HepG2 (cell line): Measurements from ENCODE around the gene RIBC1. TPM values are rescaled to one million over a fixed set of nuclear protein-coding genes. Genes with fewer than 3 reads are reported as not detected.

Source experiments
- ATAC-seq: fragments of 200-7000 bp; cut with Tn5 transposase; 3 replicates; pipeline ENCODE4 v1.9.1; 2020; ENCODE audit warnings: mild to moderate bottlenecking, moderate library complexity
- BruUV-seq: library from RNA; stranded (reverse); fragments of 400-500 nt; replicated peaks from 2 replicates; lab custom pipeline; 2021; lab: Mats Ljungman, UMichigan
- CTCF ChIA-PET: fragments of 300-600 bp; formaldehyde crosslinking; extraction: SDS; loops from one replicate; lab custom pipeline; 2021; ENCODE audit warnings: low total read pairs, inconsistent platforms, low intra/inter-chr PET ratio; lab: Yijun Ruan, JAX
- POLR2A ChIA-PET: fragments of 350-600 bp; sonication (Branson Sonifier 250); formaldehyde crosslinking; loops from one replicate; lab custom pipeline; 2020; ENCODE audit warnings: antibody characterized with exemption, inconsistent platforms; lab: Yijun Ruan, JAX
- DNase-seq: peaks from one replicate; pipeline ENCODE4 v3.0.0-alpha.2; 2015; ENCODE audit warnings: low spot score
- FAIRE-seq: peaks from 3 replicates; lab custom pipeline; 2011; peaks lifted over from hg19 to GRCh38; lab: Jason Lieb, UNC
- H2AFZ ChIP-seq: one replicate; pipeline ENCODE4 v1.6.1; 2011; ENCODE audit warnings: low read length, inconsistent platforms
- H3K27ac ChIP-seq: fragments of 300-600 bp; 3 replicates; pipeline ENCODE4 v1.8.0; 2011; ENCODE audit warnings: mixed run types, mild to moderate bottlenecking, mixed read lengths, low read length, inconsistent platforms; ENCODE audit not compliant: insufficient read depth; ENCODE audit errors: extremely low read length
- H3K27me3 ChIP-seq, 2 experiments: fragments of 200-600 bp in 1 of 2; 2 replicates in 1 of 2; 3 replicates in 1 of 2; pipeline versions ENCODE4 v1.6.0 to v1.8.0; 2011; ENCODE audit warnings: low read length in 2 of 2, mild to moderate bottlenecking in 2 of 2, moderate library complexity in 2 of 2, inconsistent platforms in 1 of 2; ENCODE audit not compliant: insufficient read depth in 2 of 2, control insufficient read depth in 1 of 2
- H3K36me3 ChIP-seq, 2 experiments: fragments of 200-600 bp in 1 of 2; replicated peaks in 1 of 2; 2 replicates in 1 of 2; 3 replicates in 1 of 2; pipeline versions ENCODE4 v1.5.1 to v1.8.0; 2011; ENCODE audit warnings: low read length in 2 of 2, inconsistent platforms in 1 of 2; ENCODE audit not compliant: insufficient read depth in 2 of 2, control insufficient read depth in 1 of 2
- H3K4me1 ChIP-seq: 2 replicates; pipeline ENCODE4 v1.5.1; 2012; ENCODE audit warnings: low read length, inconsistent platforms; ENCODE audit not compliant: insufficient read depth
- H3K4me2 ChIP-seq: 2 replicates; pipeline ENCODE4 v1.6.0; 2011; ENCODE audit warnings: low read depth, low read length, inconsistent platforms
- H3K4me3 ChIP-seq, 3 experiments: fragments of 200-600 bp in 1 of 3; sonication (generic), shearing (Covaris generic) in 1 of 3; replicated peaks in 1 of 3; 2 replicates each; pipeline ENCODE4 v1.5.1; 2011 to 2016; ENCODE audit warnings: low read length in 3 of 3, inconsistent platforms in 2 of 3, low read depth in 2 of 3, mild to moderate bottlenecking in 2 of 3, control low read depth in 1 of 3, mixed read lengths in 1 of 3; ENCODE audit not compliant: insufficient read depth in 1 of 3
- H3K79me2 ChIP-seq: one replicate; pipeline ENCODE4 v1.6.1; 2011; ENCODE audit warnings: low read length, inconsistent platforms; ENCODE audit not compliant: insufficient read depth
- H3K9ac ChIP-seq: 2 replicates; pipeline ENCODE4 v1.6.0; 2011; ENCODE audit warnings: mild to moderate bottlenecking, low read depth, low read length, inconsistent platforms; ENCODE audit not compliant: insufficient read depth
- H3K9me3 ChIP-seq: 2 replicates; pipeline ENCODE4 v1.5.1; 2012; ENCODE audit warnings: mild to moderate bottlenecking, low read length
- H4K20me1 ChIP-seq: 2 replicates; pipeline ENCODE4 v1.6.0; 2011; ENCODE audit warnings: inconsistent platforms, mild to moderate bottlenecking, low read length, moderate library complexity; ENCODE audit not compliant: insufficient read depth
- MXD1 ChIP-seq: sonication (generic); formaldehyde crosslinking; IDR thresholded peaks from 2 replicates; pipeline ENCODE4 v1.4.0; 2020; ENCODE audit warnings: mild to moderate bottlenecking, missing genetic modification reagents
- PCBP2 ChIP-seq: fragments of 200-400 bp; formaldehyde crosslinking; optimal IDR thresholded peaks from 2 replicates; pipeline ENCODE3; 2018; ENCODE audit warnings: low read length, low read depth; ENCODE audit not compliant: poor library complexity, severe bottlenecking
- PRDM10 ChIP-seq: sonication (generic); formaldehyde crosslinking; IDR thresholded peaks from 2 replicates; pipeline ENCODE4 v1.4.0; 2020; ENCODE audit warnings: low read depth, missing genetic modification reagents
- RFX5 ChIP-seq: IDR thresholded peaks from 2 replicates; pipeline ENCODE4 v1.6.1; 2011; ENCODE audit warnings: low read depth, low read length, improper control_type of control experiment
- ZMAT5 ChIP-seq: sonication (generic); formaldehyde crosslinking; IDR thresholded peaks from 2 replicates; pipeline ENCODE4 v1.5.0; 2020; ENCODE audit warnings: mild to moderate bottlenecking, low read depth, missing genetic modification reagents, borderline replicate concordance
- ZNF564 ChIP-seq: sonication (generic); formaldehyde crosslinking; IDR thresholded peaks from 2 replicates; pipeline ENCODE4 v1.8.1; 2023; ENCODE audit warnings: mild to moderate bottlenecking, missing genetic modification reagents
- ZNF570 ChIP-seq: sonication (generic); formaldehyde crosslinking; IDR thresholded peaks from 2 replicates; pipeline ENCODE4 v1.4.0; 2020; ENCODE audit warnings: mild to moderate bottlenecking, missing genetic modification reagents, borderline replicate concordance
- ZNF788 ChIP-seq: sonication (generic); formaldehyde crosslinking; IDR thresholded peaks from 2 replicates; pipeline ENCODE4 v1.5.0; 2020; ENCODE audit warnings: mild to moderate bottlenecking, missing genetic modification reagents, borderline replicate concordance
- ZNF800 ChIP-seq: sonication (generic); formaldehyde crosslinking; IDR thresholded peaks from 2 replicates; pipeline ENCODE4 v1.4.0; 2020; ENCODE audit warnings: missing genetic modification reagents
- WGBS: methylation state at CpG from one replicate; pipeline ENCODE4 v1.1.6; 2017; ENCODE audit warnings: low lambda C conversion rate; 5-methylcytosine and 5-hydroxymethylcytosine counted together
- in situ Hi-C: cut with HindIII; loops from 2 replicates; pipeline ENCODE4 v1.10.0; 2017; ENCODE audit warnings: low pct_unique_long_range_greater_than_20kb; ENCODE audit not compliant: extremely low pct_ligation_motif_present
- intact Hi-C: fragments of 100-400 bp; cut with micrococcal nuclease; formaldehyde crosslinking; loops from one replicate; pipeline ENCODE4 v1.10.0; 2022; ENCODE audit not compliant: unreplicated experiment
- polyA plus RNA-seq, 8 experiments: library from polyadenylated mRNA; depleted of rRNA in 3 of 8; stranded (reverse) in 7 of 8; unstranded in 1 of 8; fragments of >200 nt; fragmentation: Illumina TruSeq in 4 of 8; extraction: Trizol in 4 of 8; gene quantifications; 2 replicates each; pipeline versions ENCODE4 v1.2.1 to v1.2.3, GENCODE V29; 2011 to 2016; ENCODE audit warnings: low read depth in 4 of 8, missing spikeins in 1 of 8, mixed read lengths in 1 of 8; ENCODE audit not compliant: insufficient read depth in 1 of 8
- total RNA-seq, 5 experiments: library from RNA; depleted of rRNA; stranded (reverse); fragments of >200 nt; fragmentation: Illumina TruSeq; extraction: Trizol; gene quantifications; 2 replicates each; pipeline ENCODE4 v1.2.3, GENCODE V29; 2016; ENCODE audit warnings: low read depth in 1 of 5

Gene RIBC1
- total and polyA plus RNA-seq, 2 of the 13 experiments (the other 11 are each of a cell fraction or from before 2014, with no cell fraction given), result 0.55 TPM; not detected in 1

GRCh38 chrX:53395605-53396298, 26.9 kb upstream of the RIBC1 start:
- CTCF ChIA-PET, result no interaction called here
- in situ Hi-C loops (no loop called here), intact Hi-C loops (no loop called here)
- no peaks in the 10 kb centered on the region for H3K79me2 ChIP-seq
- H3K4me1 ChIP-seq, result no peaks in the 10 kb centered on the region
- peaks cover 3 to 16% of the 10 kb centered on the region in 2 experiments; a peak in 3 of 5 replicates for H3K36me3 ChIP-seq
- no peak overlapping the region for H3K9ac ChIP-seq
- no peak overlapping the region for H3K4me2 ChIP-seq
- ATAC-seq, result peak; percentile 46; the same call in 2 of the 3 replicates
- no peak overlapping the region for H3K27ac ChIP-seq
- WGBS, result 100% methylated on average over 2 of the region's 2 CpGs
- POLR2A ChIA-PET, result no interaction called here
- no peaks in the 10 kb centered on the region for H3K9me3 ChIP-seq
- DNase-seq, result no peak
- H3K27me3 ChIP-seq, result no peaks in the 10 kb centered on the region
- FAIRE-seq, result no peak
- TF ChIP-seq PRDM10 (CRISPR knock-in tag), result no peak
- TF ChIP-seq, all 625 proteins: peak for 0
- H2AFZ ChIP-seq, result no peak overlapping the region
- H4K20me1 ChIP-seq, result no peaks in the 10 kb centered on the region
- H3K4me3 ChIP-seq, result no peak overlapping the region
- no TSS peak for BruUV-seq

- POLR2A ChIA-PET, result no interaction called here
- CTCF ChIA-PET, result no interaction called here
- no peaks in the 10 kb centered on the region for H3K27me3 ChIP-seq
- in situ Hi-C loops (no loop called here), intact Hi-C loops (no loop called here)
- H3K36me3 ChIP-seq, result peaks cover 3 to 23% of the 10 kb centered on the region in 2 experiments; a peak in 3 of 5 replicates
- H3K9ac ChIP-seq, result no peak overlapping the region
- no peaks in the 10 kb centered on the region for H3K9me3 ChIP-seq
- H3K4me2 ChIP-seq, result no peak overlapping the region
- H3K4me1 ChIP-seq, result no peaks in the 10 kb centered on the region
- 100% methylated on average over 1 of the region's 1 CpG for WGBS
- BruUV-seq, result no TSS peak
- H4K20me1 ChIP-seq, result no peaks in the 10 kb centered on the region
- DNase-seq (no peak), ATAC-seq (no peak), FAIRE-seq (no peak)
- H3K4me3 ChIP-seq, result no peak overlapping the region
- no peaks in the 10 kb centered on the region for H3K79me2 ChIP-seq
- no peak overlapping the region for H2AFZ ChIP-seq
- no peak overlapping the region for H3K27ac ChIP-seq
- TF ChIP-seq MXD1 (CRISPR knock-in tag) (no peak), ZNF788 (CRISPR knock-in tag) (no peak), ZNF570 (CRISPR knock-in tag) (no peak), PCBP2 (no peak), ZMAT5 (no peak), ZNF564 (CRISPR knock-in tag) (no peak), RFX5 (no peak), ZNF800 (CRISPR knock-in tag) (no peak)
These were observed 24.5 kb upstream of the RIBC1 start for GRCh38 chrX:53398216-53398615.
